Liver (tissue), 2 donors: ENCODE measurements around the gene NOS1AP.

Experiments
- TF ChIP-seq, protein P1 (sequence below): fragments of 150-350 bp; IDR thresholded peaks from 2 replicates; pipeline ENCODE4 v1.5.1; 2017; ENCODE audit warnings: improper control_type of control experiment, low read depth, low read length; ENCODE audit not compliant: missing input control
- TF ChIP-seq, protein P2 (sequence below): IDR thresholded peaks from 2 replicates; pipeline ENCODE4 v1.6.1; 2016; ENCODE audit warnings: antibody characterized with exemption
- TF ChIP-seq, protein P3 (sequence below): IDR thresholded peaks from 2 replicates; pipeline ENCODE4 v1.6.1; 2016; ENCODE audit warnings: antibody characterized with exemption, mild to moderate bottlenecking
- donor health status: healthy.

DNA sequence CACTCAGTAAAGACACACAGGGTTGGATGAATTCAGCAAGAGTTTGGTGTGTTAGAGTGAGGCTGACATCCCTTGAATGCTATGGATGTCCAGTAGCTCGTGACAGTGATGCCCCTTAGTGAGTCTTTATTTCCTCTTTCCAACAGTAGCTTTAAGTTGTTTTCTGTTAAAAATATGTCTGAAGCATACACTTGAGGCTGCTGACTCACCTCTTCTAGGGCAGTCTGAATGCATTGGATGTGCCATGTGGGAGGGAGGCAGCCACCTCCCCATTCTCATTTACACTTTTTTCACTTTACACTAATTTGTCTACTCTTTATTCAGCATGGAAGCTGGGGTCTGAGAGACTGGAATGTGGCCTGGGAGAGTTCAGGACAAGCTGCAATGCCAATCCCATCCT lies 17.6 kb downstream of the NOS1AP start:
- TF ChIP-seq, protein P1, sequence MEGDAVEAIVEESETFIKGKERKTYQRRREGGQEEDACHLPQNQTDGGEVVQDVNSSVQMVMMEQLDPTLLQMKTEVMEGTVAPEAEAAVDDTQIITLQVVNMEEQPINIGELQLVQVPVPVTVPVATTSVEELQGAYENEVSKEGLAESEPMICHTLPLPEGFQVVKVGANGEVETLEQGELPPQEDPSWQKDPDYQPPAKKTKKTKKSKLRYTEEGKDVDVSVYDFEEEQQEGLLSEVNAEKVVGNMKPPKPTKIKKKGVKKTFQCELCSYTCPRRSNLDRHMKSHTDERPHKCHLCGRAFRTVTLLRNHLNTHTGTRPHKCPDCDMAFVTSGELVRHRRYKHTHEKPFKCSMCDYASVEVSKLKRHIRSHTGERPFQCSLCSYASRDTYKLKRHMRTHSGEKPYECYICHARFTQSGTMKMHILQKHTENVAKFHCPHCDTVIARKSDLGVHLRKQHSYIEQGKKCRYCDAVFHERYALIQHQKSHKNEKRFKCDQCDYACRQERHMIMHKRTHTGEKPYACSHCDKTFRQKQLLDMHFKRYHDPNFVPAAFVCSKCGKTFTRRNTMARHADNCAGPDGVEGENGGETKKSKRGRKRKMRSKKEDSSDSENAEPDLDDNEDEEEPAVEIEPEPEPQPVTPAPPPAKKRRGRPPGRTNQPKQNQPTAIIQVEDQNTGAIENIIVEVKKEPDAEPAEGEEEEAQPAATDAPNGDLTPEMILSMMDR, result no peak
- TF ChIP-seq, protein P2, sequence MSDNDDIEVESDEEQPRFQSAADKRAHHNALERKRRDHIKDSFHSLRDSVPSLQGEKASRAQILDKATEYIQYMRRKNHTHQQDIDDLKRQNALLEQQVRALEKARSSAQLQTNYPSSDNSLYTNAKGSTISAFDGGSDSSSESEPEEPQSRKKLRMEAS, result no peak
- TF ChIP-seq, protein P3, sequence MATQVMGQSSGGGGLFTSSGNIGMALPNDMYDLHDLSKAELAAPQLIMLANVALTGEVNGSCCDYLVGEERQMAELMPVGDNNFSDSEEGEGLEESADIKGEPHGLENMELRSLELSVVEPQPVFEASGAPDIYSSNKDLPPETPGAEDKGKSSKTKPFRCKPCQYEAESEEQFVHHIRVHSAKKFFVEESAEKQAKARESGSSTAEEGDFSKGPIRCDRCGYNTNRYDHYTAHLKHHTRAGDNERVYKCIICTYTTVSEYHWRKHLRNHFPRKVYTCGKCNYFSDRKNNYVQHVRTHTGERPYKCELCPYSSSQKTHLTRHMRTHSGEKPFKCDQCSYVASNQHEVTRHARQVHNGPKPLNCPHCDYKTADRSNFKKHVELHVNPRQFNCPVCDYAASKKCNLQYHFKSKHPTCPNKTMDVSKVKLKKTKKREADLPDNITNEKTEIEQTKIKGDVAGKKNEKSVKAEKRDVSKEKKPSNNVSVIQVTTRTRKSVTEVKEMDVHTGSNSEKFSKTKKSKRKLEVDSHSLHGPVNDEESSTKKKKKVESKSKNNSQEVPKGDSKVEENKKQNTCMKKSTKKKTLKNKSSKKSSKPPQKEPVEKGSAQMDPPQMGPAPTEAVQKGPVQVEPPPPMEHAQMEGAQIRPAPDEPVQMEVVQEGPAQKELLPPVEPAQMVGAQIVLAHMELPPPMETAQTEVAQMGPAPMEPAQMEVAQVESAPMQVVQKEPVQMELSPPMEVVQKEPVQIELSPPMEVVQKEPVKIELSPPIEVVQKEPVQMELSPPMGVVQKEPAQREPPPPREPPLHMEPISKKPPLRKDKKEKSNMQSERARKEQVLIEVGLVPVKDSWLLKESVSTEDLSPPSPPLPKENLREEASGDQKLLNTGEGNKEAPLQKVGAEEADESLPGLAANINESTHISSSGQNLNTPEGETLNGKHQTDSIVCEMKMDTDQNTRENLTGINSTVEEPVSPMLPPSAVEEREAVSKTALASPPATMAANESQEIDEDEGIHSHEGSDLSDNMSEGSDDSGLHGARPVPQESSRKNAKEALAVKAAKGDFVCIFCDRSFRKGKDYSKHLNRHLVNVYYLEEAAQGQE, result no peak
